Urinary bladder (tissue), 4 donors: ENCODE results near the gene ZMYM2. TPM values are rescaled to one million over a fixed set of nuclear protein-coding genes. Genes with fewer than 3 reads are reported as not detected.

Experiments used
- DNase-seq: peaks from one replicate; pipeline ENCODE4 v3.0.0-alpha.2; 2015; ENCODE audit errors: extremely low spot score
- H3K27ac ChIP-seq: one replicate; pipeline ENCODE4 v1.5.1; 2013; ENCODE audit warnings: low read depth, mild to moderate bottlenecking, moderate library complexity
- H3K36me3 ChIP-seq: one replicate; pipeline ENCODE4 v1.6.1; 2013; ENCODE audit warnings: mild to moderate bottlenecking, moderate library complexity; ENCODE audit not compliant: insufficient read depth
- H3K4me1 ChIP-seq: one replicate; pipeline ENCODE4 v1.6.1; 2013; ENCODE audit warnings: mild to moderate bottlenecking, moderate library complexity; ENCODE audit not compliant: insufficient read depth
- H3K4me3 ChIP-seq: one replicate; pipeline ENCODE4 v1.5.1; 2013; ENCODE audit warnings: low read depth, low read length
- WGBS: extraction: QIAGEN DNeasy Blood & Tissue Kit; methylation state at CpG from one replicate; pipeline ENCODE4 v1.1.7; 2013; 5-methylcytosine and 5-hydroxymethylcytosine counted together
- polyA plus RNA-seq: library from polyadenylated mRNA; stranded (reverse); fragments of 200-250 nt; gene quantifications from one replicate; pipeline ENCODE4 v1.2.3, GENCODE V29; 2013
- total RNA-seq: library from RNA; depleted of rRNA; stranded (reverse); fragments of >200 nt; gene quantifications from one replicate; pipeline ENCODE4 v1.2.3, GENCODE V29; 2014
- donor health status: healthy with polysubstance abuse.
- donor health status: healthy.

Gene ZMYM2
- total and polyA plus RNA-seq, 2 donors: 20.0 to 199 TPM

DNA sequence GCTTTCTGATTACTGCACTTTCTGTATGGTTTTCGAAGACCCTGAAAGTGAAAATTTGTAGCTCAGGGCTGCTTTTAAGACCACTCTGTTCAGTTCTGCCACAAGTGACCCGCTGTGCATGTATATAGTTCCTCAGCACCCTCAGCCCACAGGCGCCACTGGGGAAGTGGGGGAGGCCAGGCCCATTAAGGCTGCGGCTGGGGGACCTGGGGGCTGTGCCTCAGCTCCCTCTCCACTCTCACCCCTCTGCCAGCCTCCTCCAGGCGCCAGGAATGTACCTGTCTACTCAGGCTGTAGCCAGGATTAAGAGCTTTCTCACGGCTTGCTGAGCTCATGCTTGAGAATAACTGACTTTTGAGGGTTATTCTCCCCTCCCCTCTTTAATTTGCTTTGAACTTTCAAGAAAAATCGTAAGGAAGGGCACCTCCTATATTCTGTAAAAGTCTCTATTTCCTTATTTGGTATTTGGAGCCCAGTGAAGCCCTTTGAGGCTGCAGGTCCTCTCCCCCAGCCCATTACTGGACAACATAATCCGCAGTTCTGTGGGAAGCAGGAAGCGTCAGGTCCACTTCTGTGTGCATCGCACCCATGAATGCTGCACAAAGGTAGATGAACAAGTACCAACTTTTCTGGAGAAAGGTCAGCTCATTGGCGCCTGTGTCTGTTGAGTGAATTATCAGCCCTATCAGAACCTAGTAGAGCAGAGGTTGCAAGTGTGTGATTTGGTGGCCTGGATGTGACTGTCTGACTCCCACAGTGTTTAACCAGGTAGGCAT is 172.7 kb downstream of the ZMYM2 start:
- H3K4me1 ChIP-seq: no peaks in the 10 kb centered on the region
- no peak overlapping the region for H3K4me3 ChIP-seq
- no peak overlapping the region for H3K27ac ChIP-seq
- H3K36me3 ChIP-seq: no peaks in the 10 kb centered on the region
- DNase-seq: no peak
- 65% methylated on average over 11 of the region's 11 CpGs for WGBS

DNA sequence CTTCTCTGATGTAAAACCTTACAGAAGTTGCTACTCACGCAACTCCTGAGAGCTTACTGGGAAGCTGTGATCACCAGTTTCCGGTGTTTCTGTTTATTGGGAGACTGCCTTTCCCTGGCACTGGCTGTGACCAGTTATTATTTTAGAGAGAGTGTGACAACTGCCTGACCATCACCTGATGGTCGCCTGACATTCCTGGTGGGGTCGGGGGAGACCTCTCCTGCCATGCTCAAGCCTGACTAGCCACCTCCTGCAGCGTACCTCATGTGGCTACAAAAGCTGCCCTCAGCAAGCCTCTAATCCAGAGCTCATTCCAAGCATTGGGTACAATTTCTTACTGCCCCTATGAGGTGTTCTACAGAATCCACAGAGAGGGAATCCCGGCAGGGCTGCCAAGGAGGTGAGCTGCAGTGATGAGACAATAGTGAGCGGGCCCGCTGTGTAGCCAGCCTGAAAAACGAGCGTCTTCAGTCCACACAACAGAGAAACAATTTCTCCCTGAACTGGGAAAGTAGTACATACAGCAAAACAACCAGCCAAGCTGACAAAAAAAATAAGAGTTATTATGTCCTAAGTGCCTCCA is 173.6 kb downstream of the ZMYM2 start:
- no peak overlapping the region for H3K4me3 ChIP-seq
- WGBS: 87% methylated on average over 10 of the region's 10 CpGs
- H3K4me1 ChIP-seq: no peaks in the 10 kb centered on the region
- no peak overlapping the region for H3K27ac ChIP-seq
- H3K36me3 ChIP-seq: no peaks in the 10 kb centered on the region
- DNase-seq: no peak

DNA sequence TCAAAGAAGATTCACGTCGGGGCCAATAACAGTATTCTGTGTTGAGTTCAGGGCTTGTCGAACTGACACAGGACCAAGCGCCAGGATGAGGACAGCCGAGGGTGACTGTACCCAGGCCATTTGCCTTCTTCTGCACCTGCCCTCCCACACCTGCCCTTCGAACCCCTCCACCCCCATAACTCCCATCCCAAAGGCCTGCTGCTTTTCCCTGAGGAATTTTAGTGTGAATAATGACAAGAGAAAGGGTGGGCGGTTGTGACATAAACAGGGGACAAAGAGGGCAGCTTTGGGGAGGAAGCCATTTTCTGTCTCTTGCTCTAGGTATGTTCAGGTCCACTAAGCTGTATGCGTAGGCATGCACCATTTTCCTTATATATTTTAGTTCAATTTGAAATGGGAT is 176.2 kb downstream of the ZMYM2 start:
- H3K4me3 ChIP-seq: no peak overlapping the region
- WGBS: 76% methylated on average over 8 of the region's 8 CpGs
- DNase-seq: no peak
- no peak overlapping the region for H3K27ac ChIP-seq
- H3K4me1 ChIP-seq: no peaks in the 10 kb centered on the region
- H3K36me3 ChIP-seq: no peaks in the 10 kb centered on the region

DNA sequence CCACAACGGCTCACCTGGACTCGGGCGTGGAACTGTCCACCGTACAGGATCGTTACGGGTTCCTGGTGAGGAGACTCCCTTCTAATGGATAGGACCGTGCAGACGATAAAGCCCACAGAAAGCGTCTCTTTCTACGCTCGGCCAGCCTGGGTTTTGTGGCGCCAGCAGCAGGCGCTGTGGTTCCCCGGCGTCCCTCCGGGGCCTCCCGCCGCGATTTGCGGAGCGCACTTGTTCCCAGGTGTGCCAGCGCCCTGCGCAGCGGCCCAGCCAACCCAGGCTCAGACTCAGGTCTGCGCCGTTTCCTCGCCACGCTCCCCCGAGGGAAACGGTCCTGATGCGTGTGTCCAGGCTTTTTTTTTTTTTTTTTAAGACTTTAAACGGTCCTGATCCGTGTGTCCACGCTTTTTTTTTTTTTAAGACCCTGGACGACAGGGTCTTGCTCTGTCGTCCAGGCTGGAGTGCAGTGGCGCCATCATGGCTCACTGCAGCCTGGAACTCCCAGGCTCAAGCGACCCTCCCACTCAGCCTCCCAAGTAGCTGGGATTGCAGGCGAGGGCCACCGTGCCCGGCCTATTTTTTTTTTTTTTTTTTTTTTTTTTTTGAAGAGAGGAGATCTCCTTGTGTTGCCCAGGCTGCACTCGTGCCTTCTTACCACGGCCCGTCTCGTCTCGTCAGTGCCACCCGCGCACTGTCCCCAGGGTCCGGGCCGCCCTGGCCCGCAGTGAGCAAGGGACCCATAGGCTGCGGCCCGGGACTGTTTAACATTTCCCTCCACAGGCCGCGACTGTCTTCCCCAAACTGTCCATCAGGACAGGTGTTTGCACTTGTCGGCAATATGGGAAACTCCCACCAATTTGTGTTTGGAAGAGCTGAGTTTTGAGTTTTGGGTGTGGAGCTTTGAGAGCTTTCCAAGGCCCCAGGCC is 178.5 kb downstream of the ZMYM2 start:
- no peak overlapping the region for H3K27ac ChIP-seq
- H3K4me1 ChIP-seq: peaks cover 2% of the 10 kb centered on the region
- H3K4me3 ChIP-seq: no peak overlapping the region
- no peak for DNase-seq
- no peaks in the 10 kb centered on the region for H3K36me3 ChIP-seq
- WGBS: 33% methylated on average over 56 of the region's 56 CpGs

DNA sequence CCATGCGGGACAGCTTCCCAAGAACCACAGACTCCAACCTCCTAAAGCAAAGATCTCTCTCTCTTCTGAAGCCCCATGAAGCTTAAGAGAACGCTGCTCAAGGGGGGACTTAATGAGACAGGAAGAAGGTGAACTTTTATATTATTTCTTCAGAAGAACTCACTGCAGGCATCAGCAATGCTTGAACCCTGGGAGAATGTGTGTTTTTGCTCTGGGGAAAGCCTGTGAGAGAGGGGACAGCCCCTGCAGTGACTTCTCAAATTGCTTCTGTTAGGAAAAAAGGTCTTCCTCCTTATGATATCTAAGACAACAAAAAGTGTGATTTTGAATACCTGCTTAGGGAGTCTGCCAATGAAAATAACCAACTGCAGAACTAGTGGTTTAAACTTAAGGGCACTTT is 179.3 kb downstream of the ZMYM2 start:
- 68% methylated on average over 2 of the region's 2 CpGs for WGBS
- no peak overlapping the region for H3K27ac ChIP-seq
- H3K4me1 ChIP-seq: peaks cover 2% of the 10 kb centered on the region
- no peak overlapping the region for H3K4me3 ChIP-seq
- H3K36me3 ChIP-seq: no peaks in the 10 kb centered on the region
- DNase-seq: no peak

DNA sequence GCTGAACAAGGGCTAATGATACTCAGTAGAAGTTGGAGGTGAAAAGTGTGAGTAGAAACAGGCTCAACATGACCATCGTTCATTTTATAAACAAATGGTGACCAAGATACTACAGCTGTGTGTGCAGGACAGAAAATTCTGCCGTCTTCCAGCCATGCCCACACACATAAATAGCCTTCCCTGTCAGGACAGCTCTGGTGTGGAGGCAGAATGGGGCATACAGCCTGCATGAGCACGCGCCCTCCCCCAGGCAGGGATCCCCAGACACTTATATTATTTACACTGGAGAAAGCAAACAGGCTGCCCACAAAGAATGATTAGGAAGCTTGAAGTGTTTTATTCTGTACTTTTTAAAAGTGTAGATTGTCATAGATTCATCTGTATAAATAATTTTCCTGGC is 182.0 kb downstream of the ZMYM2 start:
- DNase-seq: no peak
- H3K4me3 ChIP-seq: no peak overlapping the region
- no peaks in the 10 kb centered on the region for H3K36me3 ChIP-seq
- WGBS: 70% methylated on average over 4 of the region's 4 CpGs
- peaks cover 2% of the 10 kb centered on the region for H3K4me1 ChIP-seq
- H3K27ac ChIP-seq: no peak overlapping the region

Other genes starting within 250 kb of the ZMYM2 start
- gene PSPC1, start 175.8 kb upstream of the ZMYM2 start, total RNA-seq: 90.0 TPM
- 31.6 TPM for gene PSPC1, start 175.8 kb upstream of the ZMYM2 start, polyA plus RNA-seq
- 41.0 TPM for gene ZMYM5, start 95.1 kb upstream of the ZMYM2 start, total RNA-seq
- 9.7 TPM for gene ZMYM5, start 95.1 kb upstream of the ZMYM2 start, polyA plus RNA-seq
- 0.21 TPM for gene GJA3, start 202.3 kb downstream of the ZMYM2 start, total RNA-seq
- gene GJA3, start 202.3 kb downstream of the ZMYM2 start, polyA plus RNA-seq: 0.05 TPM
- 2.5 TPM for gene GJB2, start 234.2 kb downstream of the ZMYM2 start, total RNA-seq
- gene GJB2, start 234.2 kb downstream of the ZMYM2 start, polyA plus RNA-seq: 3.9 TPM